ENCODE measurements around the gene TMEM170B. TPM values are rescaled to one million over a fixed set of nuclear protein-coding genes. Genes with fewer than 3 reads are reported as not detected.

The TMEM170B gene
- total and polyA plus RNA-seq, 9 of the 15 experiments (the other 6 are each of a cell fraction or from before 2014, with no cell fraction given) = 0.03 to 0.11 (median 0.07) TPM

- Histone ChIP-seq H2AFZ (ENCODE audit: low read depth, low read length) (no peak overlapping the region), H3K27ac (ENCODE audit: extremely low read depth, low read depth, low read length) (no peak overlapping the region), H3K9me3 (replicated peaks; ENCODE audit: control insufficient read depth, insufficient read depth, low read depth, low read length) (no peaks in the 10 kb centered on the region), H3K27me3 (ENCODE audit: control insufficient read depth in 2 of 2, insufficient read depth in 2 of 2, low read length in 2 of 2) (peaks cover 17 to 26% of the 10 kb centered on the region in 2 experiments), H3K9ac (ENCODE audit: insufficient read depth in 1 of 2, low read depth in 2 of 2, low read length in 2 of 2) (no peak overlapping the region), H3K4me1 (replicated peaks in 1 of 2; ENCODE audit: control insufficient read depth in 2 of 2, insufficient read depth in 2 of 2, low read length in 2 of 2) (no peaks in the 10 kb centered on the region), H3K36me3 (ENCODE audit: control insufficient read depth, insufficient read depth, low read length) (no peaks in the 10 kb centered on the region), H3K4me2 (ENCODE audit: insufficient read depth, low read length) (no peak overlapping the region), H3K9me1 (ENCODE audit: control insufficient read depth, insufficient read depth, low read length) (no peaks in the 10 kb centered on the region), H4K20me1 (replicated peaks; ENCODE audit: control insufficient read depth, insufficient read depth, low read length) (no peaks in the 10 kb centered on the region), H3K4me3 (no peak overlapping the region), H3K79me2 (ENCODE audit: control insufficient read depth, insufficient read depth, low read length) (no peaks in the 10 kb centered on the region)
- ChIA-PET POLR2A (no interaction called here), CTCF (ENCODE audit: low intra/inter-chr PET ratio) (no interaction called here)
- no peak for ATAC-seq
- DNase-seq (ENCODE audit: extremely low read depth in 1 of 4, low spot score in 3 of 4) = no peak
- FAIRE-seq = no peak
- 0% methylated on average over 4 of the region's 4 CpGs for WGBS (ENCODE audit: insufficient coverage, low coverage, missing lambda C conversion rate)
- no TSS peak for BruUV-seq (replicated peaks)
- in situ Hi-C loops (cut with MboI) = no loop called here
- TF ChIP-seq ZNF197 (CRISPR knock-in tag; IDR thresholded peaks at IDR 0.05; ENCODE audit: low read depth) (no peak), NELFE (IDR thresholded peaks at IDR 0.05; ENCODE audit: insufficient read depth, insufficient read length) (no peak), STAT5B (CRISPR knock-in tag; IDR thresholded peaks at IDR 0.05) (no peak), ASH1L (IDR thresholded peaks at IDR 0.05; ENCODE audit: borderline replicate concordance, low read depth, partially characterized antibody) (no peak), KDM2B (CRISPR knock-in tag; IDR thresholded peaks at IDR 0.05) (no peak), HNRNPL (IDR thresholded peaks at IDR 0.05; ENCODE audit: low read depth, low read length) (no peak), YY1 (IDR thresholded peaks at IDR 0.05; ENCODE audit: borderline replicate concordance in 1 of 3, control insufficient read depth in 1 of 3, extremely low read depth in 1 of 3, insufficient read depth in 3 of 3, insufficient read length in 1 of 3, insufficient replicate concordance in 2 of 3, low read depth in 1 of 3, low read length in 2 of 3) (no peak)
- intact Hi-C loops (cut with micrococcal nuclease) = no loop called here
These were observed 84.6 kb downstream of the TMEM170B start for GRCh38 chr6:11622156-11622555.

Measured in K562 (cell line).